ENCODE data around the gene ZNF778. TPM values are rescaled to one million over a fixed set of nuclear protein-coding genes. Genes with fewer than 3 reads are reported as not detected.

ZNF778 gene
- polyA plus RNA-seq (2012; ENCODE audit: insufficient read depth, insufficient read length) = 5.0 TPM

GRCh38 chr16:89217388-89218191, at the start of gene ZNF778:
Gene ZNF778, plus strand, starts transcription at chr16:89217703. Its CDS starts 3,425 bp downstream, at chr16:89221128.
- peak; percentile 69 for DNase-seq (ENCODE audit: low read depth, low spot score)

GRCh38 chr16:89168381-89169189, 48.9 kb upstream of the ZNF778 start:
- DNase-seq (ENCODE audit: low read depth, low spot score) = no peak
- H3K4me3 ChIP-seq (ENCODE audit: low read length) = no peak overlapping the region

More at GRCh38 chr16:89217388-89218191, at the start of gene ZNF778:
- peak within 1 kb of the TSS; percentile 72 for H3K4me3 ChIP-seq (ENCODE audit: low read length)

DNA sequence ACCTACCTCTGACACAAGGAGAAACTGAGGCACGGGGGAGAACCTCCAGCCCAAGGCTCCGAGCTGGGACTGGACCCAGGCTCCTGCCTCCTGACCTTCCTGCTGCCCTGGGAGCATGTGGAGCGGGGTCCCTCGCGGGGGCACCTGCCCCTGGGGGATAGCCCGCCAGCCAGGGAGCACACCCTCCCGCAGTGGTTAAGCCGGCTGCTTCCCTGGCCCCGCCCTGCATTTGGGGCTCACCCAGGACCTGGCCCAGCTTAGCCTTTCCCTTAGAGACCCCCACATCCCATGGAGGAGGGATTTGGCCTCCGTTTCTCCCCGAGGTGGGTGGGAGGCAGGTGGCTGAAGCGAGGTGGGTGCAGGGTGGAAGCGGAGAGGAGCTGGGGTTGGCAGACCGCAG, 47.7 kb upstream of the ZNF778 start:
- H3K4me3 ChIP-seq (ENCODE audit: low read length) = no peak overlapping the region
- no peak for DNase-seq (ENCODE audit: low read depth, low spot score)

- peak overlapping the region; percentile 42 for H3K4me3 ChIP-seq (ENCODE audit: low read length)
- DNase-seq (ENCODE audit: low read depth, low spot score) = no peak
Measured at GRCh38 chr16:89170346-89171215, 46.9 kb upstream of the ZNF778 start.

DNA sequence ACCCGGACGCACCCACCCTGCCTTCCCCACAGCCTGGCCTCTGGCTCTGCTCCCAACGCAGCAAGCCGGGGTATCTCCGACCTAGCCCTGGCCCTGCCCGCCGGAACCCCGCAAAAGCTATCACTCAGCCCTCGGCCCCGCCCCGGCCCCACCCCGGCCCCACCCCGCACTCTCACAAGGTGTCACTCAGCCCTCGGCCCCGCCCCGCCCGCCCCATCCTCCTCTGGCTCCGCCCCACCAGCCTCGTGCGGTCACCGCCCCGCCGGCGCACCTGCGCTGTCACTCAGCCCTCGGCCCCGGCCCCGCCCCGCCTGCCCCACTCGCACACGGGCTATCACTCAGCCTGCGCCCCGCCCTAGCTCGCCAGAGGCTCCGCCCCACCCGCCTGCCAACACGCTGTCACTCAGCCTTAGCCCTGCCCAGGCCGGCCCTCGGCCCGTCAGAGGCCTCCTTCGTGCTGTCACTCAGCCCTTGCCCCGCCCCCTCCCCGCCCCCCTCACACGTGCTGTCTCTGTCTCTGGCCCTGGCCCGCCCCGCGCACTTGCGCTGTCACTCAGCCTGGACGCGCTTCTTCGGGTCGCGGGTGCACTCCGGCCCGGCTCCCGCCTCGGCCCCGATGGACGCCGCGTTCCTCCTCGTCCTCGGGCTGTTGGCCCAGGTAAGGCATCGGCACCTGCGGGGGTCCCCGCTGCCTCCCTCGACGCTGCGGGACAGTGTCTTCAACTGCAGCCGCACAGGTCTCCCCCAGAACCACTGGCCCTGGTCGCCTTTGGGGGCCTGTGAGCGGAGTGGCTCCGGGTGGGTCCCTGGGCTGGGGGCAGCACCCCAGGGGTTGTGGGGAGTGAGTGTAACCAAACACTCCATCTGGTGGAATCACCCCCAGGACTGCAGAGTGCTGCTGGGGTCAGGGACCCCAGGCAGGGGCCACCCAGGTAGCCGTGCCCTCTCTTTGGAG, 46.0 kb upstream of the ZNF778 start, which contains the start of gene CDH15:
TSS of gene CDH15 (plus strand) at position 533 of the 955 bp plus-strand sequence. CDS start at position 617, 84 bp downstream.
- H3K4me3 ChIP-seq (ENCODE audit: low read length) = peak within 1 kb of the TSS; percentile 42
- peak; percentile 95 for DNase-seq (ENCODE audit: low read depth, low spot score)

- no peak overlapping the region for H3K4me3 ChIP-seq (ENCODE audit: low read length)
- DNase-seq (ENCODE audit: low read depth, low spot score) = no peak
Measured at GRCh38 chr16:89172171-89172527, 45.4 kb upstream of the ZNF778 start.

GRCh38 chr16:89172528-89173173, 44.9 kb upstream of the ZNF778 start:
- no peak overlapping the region for H3K4me3 ChIP-seq (ENCODE audit: low read length)
- no peak for DNase-seq (ENCODE audit: low read depth, low spot score)

DNA sequence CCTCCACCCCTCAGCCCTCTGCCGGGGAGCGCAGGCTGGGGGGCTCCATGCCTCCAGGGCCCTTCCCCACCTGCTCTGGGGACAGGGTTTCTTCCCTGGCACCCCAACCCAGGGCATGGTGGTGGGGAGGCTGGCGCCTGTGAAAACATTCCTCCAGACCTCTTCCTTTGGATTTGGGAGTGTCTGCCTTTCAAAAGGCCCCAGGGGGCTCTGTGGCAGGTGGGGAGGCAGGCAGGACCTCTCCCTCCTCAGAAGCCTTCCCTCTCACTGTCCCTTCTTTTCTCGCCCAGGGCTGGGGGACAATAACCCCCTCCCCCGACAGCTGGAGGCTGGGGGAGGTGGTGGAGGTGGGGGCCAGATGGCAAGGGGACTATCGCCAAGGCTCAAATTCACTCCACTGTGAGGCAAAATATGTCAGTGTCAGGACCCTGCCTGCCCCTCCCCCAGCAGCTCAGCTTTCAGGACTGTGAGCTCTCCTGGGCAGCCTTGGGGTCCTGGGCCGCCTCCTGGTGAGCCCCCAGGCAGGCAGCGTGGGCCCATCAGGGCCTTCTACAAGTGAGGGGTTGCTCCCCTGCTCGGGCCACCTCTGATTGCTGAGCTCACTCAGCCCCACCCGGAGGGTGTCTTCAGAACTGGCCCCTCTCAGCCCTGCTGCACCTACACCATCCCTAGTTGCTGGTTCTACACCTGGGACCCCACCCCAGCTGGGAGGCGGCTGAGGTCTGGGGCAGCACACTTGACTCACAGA, 44.2 kb upstream of the ZNF778 start:
- H3K4me3 ChIP-seq (ENCODE audit: low read length) = no peak overlapping the region
- DNase-seq (ENCODE audit: low read depth, low spot score) = no peak

- no peak overlapping the region for H3K4me3 ChIP-seq (ENCODE audit: low read length)
- no peak for DNase-seq (ENCODE audit: low read depth, low spot score)
Measured at GRCh38 chr16:89174055-89174827, 43.3 kb upstream of the ZNF778 start.

- no peak for DNase-seq (ENCODE audit: low read depth, low spot score)
- no peak overlapping the region for H3K4me3 ChIP-seq (ENCODE audit: low read length)
Measured at GRCh38 chr16:89174877-89175276, 42.6 kb upstream of the ZNF778 start.

GRCh38 chr16:89175280-89176146, 42.0 kb upstream of the ZNF778 start:
- DNase-seq (ENCODE audit: low read depth, low spot score) = no peak
- no peak overlapping the region for H3K4me3 ChIP-seq (ENCODE audit: low read length)

DNA sequence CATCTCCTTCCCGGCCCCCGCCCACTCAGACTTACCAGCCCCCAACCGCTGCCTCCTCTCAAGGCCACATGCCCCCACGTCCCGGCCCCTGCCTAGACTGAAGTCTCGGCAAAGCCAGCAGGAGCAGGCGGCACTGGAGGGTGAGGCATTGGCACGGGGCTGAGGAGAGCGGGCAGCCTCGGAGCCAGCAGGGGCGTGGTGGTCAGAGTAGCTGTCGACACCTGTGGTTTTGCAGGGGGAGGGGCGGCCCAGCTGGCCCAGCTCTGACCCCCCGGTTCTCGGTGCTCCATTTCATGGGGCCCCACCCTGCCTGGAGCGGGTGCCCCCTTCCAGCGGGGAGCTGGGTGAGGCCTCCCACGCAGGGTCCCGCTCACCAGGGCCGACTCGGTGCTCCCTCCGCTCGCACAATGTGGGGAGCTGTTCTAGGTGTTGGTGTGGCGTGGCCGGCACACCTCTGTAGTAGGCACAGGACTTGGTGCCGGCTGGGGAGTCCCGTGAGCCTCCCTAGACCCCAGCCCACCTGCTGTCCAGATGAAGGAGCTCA, 41.3 kb upstream of the ZNF778 start:
- H3K4me3 ChIP-seq (ENCODE audit: low read length) = no peak overlapping the region
- no peak for DNase-seq (ENCODE audit: low read depth, low spot score)

DNA sequence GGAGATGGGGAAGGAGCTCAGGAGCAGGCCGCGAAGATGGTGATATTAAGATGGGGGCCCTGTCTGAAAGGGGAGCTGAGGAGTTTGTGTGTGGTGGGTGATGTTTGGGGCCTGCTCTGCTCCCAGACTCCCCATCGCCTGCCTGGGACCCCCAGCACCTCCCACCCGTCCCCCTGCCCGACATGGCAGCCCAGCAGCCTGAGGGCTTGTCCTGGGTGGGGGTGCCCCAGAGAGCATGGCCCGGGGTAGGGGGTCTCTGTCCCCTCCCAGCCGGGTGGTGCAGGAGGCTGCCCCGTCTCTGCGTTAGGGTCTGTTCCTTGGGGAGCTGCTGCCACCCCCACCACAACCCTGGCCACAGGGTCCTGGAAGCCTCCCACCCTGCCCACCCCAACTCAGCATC, 40.8 kb upstream of the ZNF778 start:
- no peak overlapping the region for H3K4me3 ChIP-seq (ENCODE audit: low read length)
- no peak for DNase-seq (ENCODE audit: low read depth, low spot score)

GRCh38 chr16:89177501-89177900, 40.0 kb upstream of the ZNF778 start:
- no peak for DNase-seq (ENCODE audit: low read depth, low spot score)
- no peak overlapping the region for H3K4me3 ChIP-seq (ENCODE audit: low read length)

DNA sequence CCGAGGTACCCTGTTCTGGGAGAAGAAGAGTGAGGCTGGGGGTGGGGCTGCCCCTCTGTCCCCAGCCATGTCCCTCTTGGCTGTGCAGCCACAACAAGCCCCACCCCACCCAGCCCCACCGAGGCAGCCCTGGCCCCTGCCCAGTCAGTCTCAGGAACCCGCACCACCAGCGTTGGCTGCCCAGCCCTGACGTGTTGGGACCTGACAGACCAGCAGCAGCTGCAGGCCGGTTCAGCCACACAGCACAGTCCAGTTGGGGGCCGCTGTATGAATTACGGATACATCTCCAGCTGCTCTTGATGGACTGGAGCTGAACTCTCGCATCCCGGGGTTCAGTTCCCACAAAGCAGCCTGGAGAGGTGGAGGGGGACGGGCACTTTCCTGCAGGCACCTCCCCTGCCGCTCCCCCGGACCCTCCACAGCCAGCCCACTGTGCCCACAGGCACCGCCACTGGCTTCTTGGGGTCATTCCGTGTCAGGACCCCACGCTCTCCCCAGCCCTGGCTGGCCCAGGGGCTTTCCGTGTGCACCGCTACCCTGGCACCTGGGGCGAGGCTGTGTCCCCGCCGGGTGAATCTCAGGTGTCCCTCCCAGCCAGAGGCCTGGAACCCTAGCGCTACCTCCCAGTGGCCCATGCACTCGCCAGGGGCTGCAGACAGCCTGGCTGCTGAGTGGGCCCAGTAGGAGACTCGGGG, 38.9 kb upstream of the ZNF778 start:
- H3K4me3 ChIP-seq (ENCODE audit: low read length) = no peak overlapping the region
- DNase-seq (ENCODE audit: low read depth, low spot score) = no peak
